Ascending aorta (tissue), 2 donors: Measurements from ENCODE around the gene SLC24A3. TPM values are rescaled to one million over a fixed set of nuclear protein-coding genes. Genes with fewer than 3 reads are reported as not detected.

Experiments used
- DNase-seq, 2 donors: peaks; one replicate each; pipeline ENCODE4 v3.0.0-alpha.2; 2019; ENCODE audit warnings: low spot score in 2 of 2
- H3K27ac ChIP-seq, 2 donors: fragments of 200-600 bp; sonication (generic); one replicate each; pipeline ENCODE4 v1.5.1; 2016 to 2017; ENCODE audit warnings: mild to moderate bottlenecking in 1 of 2
- H3K27me3 ChIP-seq: fragments of 200-600 bp; sonication (generic); one replicate; pipeline ENCODE4 v1.5.1; 2017
- H3K36me3 ChIP-seq, 2 donors: fragments of 200-600 bp; sonication (generic); one replicate each; pipeline ENCODE4 v1.5.1; 2016
- H3K4me1 ChIP-seq, 2 donors: fragments of 200-600 bp; sonication (generic); one replicate each; pipeline ENCODE4 v1.5.1; 2016 to 2017; ENCODE audit warnings: mild to moderate bottlenecking in 1 of 2
- H3K4me3 ChIP-seq, 2 donors: fragments of 200-600 bp; sonication (generic); one replicate each; pipeline ENCODE4 v1.5.1; 2016 to 2017; ENCODE audit warnings: mild to moderate bottlenecking in 1 of 2
- H3K9me3 ChIP-seq, 2 donors: fragments of 200-600 bp; sonication (generic); one replicate each; pipeline ENCODE4 v1.5.1; 2016
- intact Hi-C: fragments of 100-400 bp; cut with DNase I; formaldehyde crosslinking; loops from one replicate; pipeline ENCODE4 v1.15.1; 2023
- total RNA-seq: library from RNA; depleted of rRNA; stranded (reverse); fragments of >200 nt; gene quantifications from one replicate; pipeline ENCODE4 v1.1.0, GENCODE V29; 2016
- TF ChIP-seq, protein P1 (sequence below), 3 experiments: fragments of 200-600 bp in 2 of 3; fragments of 450-650 bp in 1 of 3; sonication (generic) in 2 of 3; IDR thresholded peaks; one replicate each; pipeline ENCODE4 v1.5.1; 2016 to 2019; ENCODE audit warnings: antibody characterized with exemption in 3 of 3, mild to moderate bottlenecking in 1 of 3, moderate library complexity in 1 of 3

SLC24A3 gene
- total RNA-seq, 1 donor from 2014 or later = 12.9 TPM

GRCh38 chr20:19768325-19768842, 555.9 kb downstream of the SLC24A3 start:
- intact Hi-C loops = no loop called here
- peak in 1 of 2 donors; percentile 11 for DNase-seq
- Histone ChIP-seq H3K9me3 (no peaks in the 10 kb centered on the region), H3K4me3 (no peak overlapping the region), H3K27ac (no peak overlapping the region), H3K36me3 (no peaks in the 10 kb centered on the region), H3K4me1 (no peaks in the 10 kb centered on the region), H3K27me3 (no peaks in the 10 kb centered on the region)
- TF ChIP-seq, protein P1, sequence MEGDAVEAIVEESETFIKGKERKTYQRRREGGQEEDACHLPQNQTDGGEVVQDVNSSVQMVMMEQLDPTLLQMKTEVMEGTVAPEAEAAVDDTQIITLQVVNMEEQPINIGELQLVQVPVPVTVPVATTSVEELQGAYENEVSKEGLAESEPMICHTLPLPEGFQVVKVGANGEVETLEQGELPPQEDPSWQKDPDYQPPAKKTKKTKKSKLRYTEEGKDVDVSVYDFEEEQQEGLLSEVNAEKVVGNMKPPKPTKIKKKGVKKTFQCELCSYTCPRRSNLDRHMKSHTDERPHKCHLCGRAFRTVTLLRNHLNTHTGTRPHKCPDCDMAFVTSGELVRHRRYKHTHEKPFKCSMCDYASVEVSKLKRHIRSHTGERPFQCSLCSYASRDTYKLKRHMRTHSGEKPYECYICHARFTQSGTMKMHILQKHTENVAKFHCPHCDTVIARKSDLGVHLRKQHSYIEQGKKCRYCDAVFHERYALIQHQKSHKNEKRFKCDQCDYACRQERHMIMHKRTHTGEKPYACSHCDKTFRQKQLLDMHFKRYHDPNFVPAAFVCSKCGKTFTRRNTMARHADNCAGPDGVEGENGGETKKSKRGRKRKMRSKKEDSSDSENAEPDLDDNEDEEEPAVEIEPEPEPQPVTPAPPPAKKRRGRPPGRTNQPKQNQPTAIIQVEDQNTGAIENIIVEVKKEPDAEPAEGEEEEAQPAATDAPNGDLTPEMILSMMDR (IDR thresholded peaks at IDR 0.05) = no peak

DNA sequence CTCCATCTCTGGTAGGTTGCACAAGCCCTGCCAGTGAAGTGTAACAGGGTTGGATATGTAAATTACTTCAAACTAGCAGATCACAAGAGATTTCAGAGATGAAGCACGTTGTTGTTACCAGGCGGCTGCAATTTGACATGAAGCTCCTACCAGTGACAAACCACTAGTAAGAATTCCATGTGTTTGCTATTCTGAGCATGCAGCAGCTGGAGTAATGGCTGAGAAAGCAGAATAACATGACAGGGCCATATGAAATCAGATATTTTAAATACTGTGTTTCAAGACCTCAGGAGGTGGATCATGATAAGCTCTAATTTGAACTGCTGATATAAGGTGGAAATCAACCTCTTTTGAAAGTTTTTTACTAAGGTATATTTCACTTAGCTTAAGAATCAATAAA, 557.1 kb downstream of the SLC24A3 start:
- DNase-seq = no peak
- Histone ChIP-seq H3K4me3 (no peak overlapping the region), H3K27ac (no peak overlapping the region), H3K27me3 (no peaks in the 10 kb centered on the region), H3K4me1 (peaks cover 0 to 4% of the 10 kb centered on the region in 2 donors), H3K9me3 (no peaks in the 10 kb centered on the region), H3K36me3 (no peaks in the 10 kb centered on the region)
- TF ChIP-seq, protein P1 (IDR thresholded peaks at IDR 0.05) = no peak
- intact Hi-C loops = no loop called here

DNA sequence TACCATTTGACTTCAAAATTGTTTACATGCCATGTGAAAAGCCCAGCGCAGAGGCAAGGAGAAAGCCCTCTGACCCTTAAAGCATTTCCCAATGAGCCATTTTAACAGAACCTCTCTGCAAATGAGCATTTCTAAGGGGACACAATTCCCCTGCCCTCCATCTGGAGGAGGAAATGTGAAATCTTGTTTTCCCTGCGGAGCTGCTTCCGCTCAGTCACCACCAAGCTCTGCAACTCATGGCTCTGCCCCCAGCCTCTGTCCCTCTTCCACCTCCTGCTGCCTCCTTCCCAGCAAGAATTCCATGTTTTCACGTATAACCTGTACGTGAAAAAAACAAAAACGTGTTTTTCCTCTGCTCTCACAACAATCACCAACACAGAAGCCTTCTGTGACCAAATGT, 557.9 kb downstream of the SLC24A3 start:
- H3K4me1 ChIP-seq = peaks cover 0 to 8% of the 10 kb centered on the region in 2 donors
- intact Hi-C loops = no loop called here
- no peaks in the 10 kb centered on the region for H3K27me3 ChIP-seq
- H3K36me3 ChIP-seq = no peaks in the 10 kb centered on the region
- TF ChIP-seq, protein P1 (IDR thresholded peaks at IDR 0.05) = no peak
- no peak overlapping the region for H3K27ac ChIP-seq
- H3K4me3 ChIP-seq = no peak overlapping the region
- H3K9me3 ChIP-seq = no peaks in the 10 kb centered on the region
- DNase-seq = peak in 1 of 2 donors; percentile 30

- H3K27ac ChIP-seq = no peak overlapping the region
- intact Hi-C loops = no loop called here
These were observed 558.6 kb downstream of the SLC24A3 start for GRCh38 chr20:19771031-19771430.

More at GRCh38 chr20:19771031-19771430, 558.6 kb downstream of the SLC24A3 start:
- TF ChIP-seq, protein P1 (IDR thresholded peaks at IDR 0.05) = no peak
- Histone ChIP-seq H3K36me3 (no peaks in the 10 kb centered on the region), H3K27me3 (no peaks in the 10 kb centered on the region), H3K4me3 (no peak overlapping the region), H3K9me3 (no peaks in the 10 kb centered on the region), H3K4me1 (peaks cover 0 to 15% of the 10 kb centered on the region in 2 donors)
- no peak for DNase-seq
